SK-MEL-5 (cell line): ENCODE data around the gene TMEM150B. TPM values are rescaled to one million over a fixed set of nuclear protein-coding genes. Genes with fewer than 3 reads are reported as not detected.

Experiments used
- DNase-seq: peaks from one replicate; pipeline ENCODE4 v3.0.0-alpha.2; 2016; ENCODE audit warnings: low read depth, low spot score
- in situ Hi-C: cut with HindIII; loops from 2 replicates; pipeline ENCODE4 v1.10.0; 2016; ENCODE audit warnings: low sequenced_read_pairs, high pct_unique_total_duplicates, low pct_unique_long_range_greater_than_20kb
- total RNA-seq: library from RNA; depleted of rRNA; stranded (reverse); fragments of >200 nt; shearing (Covaris generic); gene quantifications from 2 replicates; pipeline ENCODE4 v1.2.3, GENCODE V29; 2014; rRNA removed

The TMEM150B gene
- total RNA-seq, 1 experiment from 2014 or later: not detected

DNA sequence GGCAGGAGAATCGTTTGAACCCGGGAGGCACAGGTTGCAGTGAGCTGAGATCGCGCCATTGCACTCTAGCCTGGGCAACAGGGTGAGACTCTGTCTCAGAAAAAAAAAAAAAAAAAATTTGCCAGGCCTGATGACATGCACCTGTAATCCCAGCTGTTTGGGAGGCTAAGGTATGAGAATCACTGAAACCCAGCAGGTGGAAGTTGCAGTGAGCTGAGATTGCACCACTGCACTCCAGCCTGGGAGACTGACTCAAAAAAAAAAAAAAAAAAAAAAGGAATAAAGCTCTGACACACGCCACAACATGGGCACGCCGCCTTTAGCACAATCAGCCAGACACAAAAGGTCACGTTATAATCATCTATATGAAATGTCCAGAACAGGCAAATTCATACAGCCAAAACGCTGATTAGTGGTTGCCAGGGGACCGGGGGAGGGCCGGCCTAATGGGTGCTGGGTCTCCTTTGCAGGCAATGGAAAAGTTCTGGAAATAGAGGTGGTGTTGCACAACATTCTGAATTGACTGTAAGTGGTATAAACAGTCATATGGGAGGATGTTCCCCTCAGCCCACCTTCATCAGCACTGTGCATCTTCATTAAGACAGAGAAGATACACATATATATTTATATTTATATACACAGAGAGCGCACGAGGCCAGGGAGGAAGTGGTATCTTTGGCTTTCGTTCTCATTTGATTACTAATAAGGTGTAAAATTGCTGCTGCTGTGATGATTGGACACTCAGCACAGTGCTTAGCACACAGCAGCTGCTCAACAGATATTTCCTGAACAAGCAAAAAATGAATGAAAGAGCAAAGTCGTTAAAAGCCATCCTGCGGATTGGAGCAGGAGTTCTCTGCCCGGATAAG lies 49.1 kb downstream of the TMEM150B start:
- in situ Hi-C loops: no loop called here
- DNase-seq: no peak

DNA sequence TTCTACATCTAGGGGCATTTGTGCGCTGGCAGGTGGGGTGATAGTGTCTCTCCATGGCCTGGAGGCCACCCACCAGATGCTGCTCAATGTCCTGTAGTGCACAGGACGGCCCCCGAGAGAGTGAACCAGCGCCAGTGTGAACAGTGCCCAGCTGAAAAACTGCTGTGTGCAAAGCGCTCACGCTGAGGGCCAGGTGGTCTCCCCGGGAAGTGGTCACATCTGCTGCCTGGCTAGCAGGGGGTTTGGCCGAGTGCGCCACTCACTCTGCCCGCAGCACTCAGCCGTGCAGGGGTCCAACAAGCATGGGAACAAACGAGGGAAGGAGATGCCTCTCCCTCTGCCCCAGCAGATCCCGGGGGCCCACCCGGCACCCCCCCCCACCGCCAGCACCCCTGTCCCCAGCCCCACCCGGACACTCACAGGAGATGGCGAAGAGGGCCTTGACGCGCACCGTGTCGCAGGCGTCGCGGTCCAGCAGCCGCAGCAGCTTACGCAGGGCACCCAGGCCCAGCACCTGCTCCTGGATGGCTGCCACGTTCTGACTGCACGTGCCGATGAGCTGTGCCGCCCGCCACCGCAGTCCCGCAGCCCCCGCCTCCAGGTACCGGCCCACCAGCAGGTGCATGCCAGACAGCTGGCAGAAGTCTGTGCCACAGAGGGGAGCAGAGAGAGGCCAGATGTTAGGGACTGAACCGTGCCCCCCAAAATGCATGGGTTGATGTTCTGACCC lies 51.0 kb downstream of the TMEM150B start:
- in situ Hi-C loops: no loop called here

GRCh38 chr19:55272142-55272541 lies 53.0 kb downstream of the TMEM150B start:
- in situ Hi-C loops: no loop called here

More for the DNA sequence above, 51.0 kb downstream of the TMEM150B start:
- no peak for DNase-seq

GRCh38 chr19:55270172-55270942 lies 54.8 kb downstream of the TMEM150B start:
- DNase-seq: no peak
- in situ Hi-C loops: no loop called here

More at GRCh38 chr19:55272142-55272541, 53.0 kb downstream of the TMEM150B start:
- no peak for DNase-seq

- in situ Hi-C loops: no loop called here
Measured at GRCh38 chr19:55269299-55269698, 55.8 kb downstream of the TMEM150B start.

GRCh38 chr19:55266840-55267239 lies 58.3 kb downstream of the TMEM150B start:
- in situ Hi-C loops: no loop called here
- DNase-seq: no peak

More at GRCh38 chr19:55269299-55269698, 55.8 kb downstream of the TMEM150B start:
- DNase-seq: no peak

DNA sequence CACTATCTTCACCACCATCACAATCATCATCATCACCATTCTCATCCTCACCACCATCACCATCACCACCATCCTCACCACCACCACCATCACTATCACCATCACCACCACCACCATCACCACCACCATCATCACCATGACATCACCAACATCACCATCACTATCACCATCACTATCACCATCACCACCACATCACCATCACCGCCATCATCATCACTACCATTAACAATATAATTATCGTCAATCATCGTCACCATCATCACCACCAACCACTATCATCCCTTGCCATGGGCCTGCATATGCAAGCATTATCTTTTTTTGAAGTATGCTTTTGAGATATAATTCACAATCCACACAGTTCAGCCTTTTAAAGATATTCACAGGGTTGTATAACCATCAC lies 58.7 kb downstream of the TMEM150B start:
- DNase-seq: no peak
- in situ Hi-C loops: no loop called here

- in situ Hi-C loops: no loop called here
- DNase-seq: no peak
Measured at GRCh38 chr19:55265723-55266386, 59.3 kb downstream of the TMEM150B start.

GRCh38 chr19:55265173-55265572 lies 60.0 kb downstream of the TMEM150B start:
- in situ Hi-C loops: no loop called here
- DNase-seq: no peak

GRCh38 chr19:55264531-55264930 lies 60.6 kb downstream of the TMEM150B start:
- in situ Hi-C loops: no loop called here
- no peak for DNase-seq

Other genes with a start within 250 kb of the TMEM150B start
- 8.1 and 8.7 TPM in 2 replicates for gene EPS8L1, start 249.5 kb downstream of the TMEM150B start, total RNA-seq
- gene PPP1R12C, start 207.7 kb downstream of the TMEM150B start, total RNA-seq: 30.0 and 35.1 TPM in 2 replicates
- gene TNNT1, start 176.1 kb downstream of the TMEM150B start, total RNA-seq: 53.1 and 53.4 TPM in 2 replicates
- 1.6 and 2.3 TPM in 2 replicates for gene TNNI3, start 167.6 kb downstream of the TMEM150B start, total RNA-seq
- gene DNAAF3, start 158.7 kb downstream of the TMEM150B start, total RNA-seq: 2.8 and 3.2 TPM in 2 replicates
- 0.37 and 1.1 TPM in 2 replicates for gene SYT5, start 145.1 kb downstream of the TMEM150B start, total RNA-seq
- gene PTPRH, start 115.8 kb downstream of the TMEM150B start, total RNA-seq: 29.8 and 38.1 TPM in 2 replicates
- gene TMEM86B, start 96.6 kb downstream of the TMEM150B start, total RNA-seq: 0.21 and 0.55 TPM in 2 replicates
- gene PPP6R1, start 66.3 kb downstream of the TMEM150B start, total RNA-seq: 33.7 and 44.3 TPM in 2 replicates
- 33.7 and 39.7 TPM in 2 replicates for gene HSPBP1, start 45.2 kb downstream of the TMEM150B start, total RNA-seq
- gene BRSK1, start 41.3 kb downstream of the TMEM150B start, total RNA-seq: 3.3 and 3.5 TPM in 2 replicates
- gene KMT5C, start 14.5 kb upstream of the TMEM150B start, total RNA-seq: 5.2 and 7.5 TPM in 2 replicates
- gene COX6B2, start 29.4 kb upstream of the TMEM150B start, total RNA-seq: 0.16 and 0.42 TPM in 2 replicates
- not detected in 2 replicates for gene GARIN5B, start 37.9 kb upstream of the TMEM150B start, total RNA-seq
- gene IL11, start 45.1 kb upstream of the TMEM150B start, total RNA-seq: not detected in 2 replicates
- gene TMEM190, start 51.5 kb upstream of the TMEM150B start, total RNA-seq: not detected in 2 replicates
- gene TMEM238, start 59.0 kb upstream of the TMEM150B start, total RNA-seq: 0.51 TPM in 1 of 2 replicates, not detected in the other
- gene RPL28, start 60.6 kb upstream of the TMEM150B start, total RNA-seq: 394 and 461 TPM in 2 replicates
- gene UBE2S, start 82.4 kb upstream of the TMEM150B start, total RNA-seq: 269 and 276 TPM in 2 replicates
- gene SHISA7, start 118.0 kb upstream of the TMEM150B start, total RNA-seq: not detected in 2 replicates
- 79.2 and 90.6 TPM in 2 replicates for gene ISOC2, start 136.3 kb upstream of the TMEM150B start, total RNA-seq
- gene C19orf85, start 139.4 kb upstream of the TMEM150B start, total RNA-seq: not detected in 2 replicates
- gene ZNF628, start 151.3 kb upstream of the TMEM150B start, total RNA-seq: 0.71 and 3.1 TPM in 2 replicates
- 11.8 TPM in 2 replicates for gene NAT14, start 159.8 kb upstream of the TMEM150B start, total RNA-seq
- 0.05 TPM in 1 of 2 replicates, not detected in the other for gene SSC5D, start 163.1 kb upstream of the TMEM150B start, total RNA-seq
- gene SBK2, start 211.8 kb upstream of the TMEM150B start, total RNA-seq: not detected in 2 replicates
- gene SBK3, start 220.2 kb upstream of the TMEM150B start, total RNA-seq: not detected in 2 replicates